Measurements from ENCODE around the gene HPD. TPM values are rescaled to one million over a fixed set of nuclear protein-coding genes. Genes with fewer than 3 reads are reported as not detected.
A peak's percentile ranks its signal among the peaks of the same experiment; 100 is the strongest.

Gene HPD
- total and polyA plus RNA-seq, 9 donors, result 0.04 to 0.15 (median 0.11) TPM; not detected in 4

DNA sequence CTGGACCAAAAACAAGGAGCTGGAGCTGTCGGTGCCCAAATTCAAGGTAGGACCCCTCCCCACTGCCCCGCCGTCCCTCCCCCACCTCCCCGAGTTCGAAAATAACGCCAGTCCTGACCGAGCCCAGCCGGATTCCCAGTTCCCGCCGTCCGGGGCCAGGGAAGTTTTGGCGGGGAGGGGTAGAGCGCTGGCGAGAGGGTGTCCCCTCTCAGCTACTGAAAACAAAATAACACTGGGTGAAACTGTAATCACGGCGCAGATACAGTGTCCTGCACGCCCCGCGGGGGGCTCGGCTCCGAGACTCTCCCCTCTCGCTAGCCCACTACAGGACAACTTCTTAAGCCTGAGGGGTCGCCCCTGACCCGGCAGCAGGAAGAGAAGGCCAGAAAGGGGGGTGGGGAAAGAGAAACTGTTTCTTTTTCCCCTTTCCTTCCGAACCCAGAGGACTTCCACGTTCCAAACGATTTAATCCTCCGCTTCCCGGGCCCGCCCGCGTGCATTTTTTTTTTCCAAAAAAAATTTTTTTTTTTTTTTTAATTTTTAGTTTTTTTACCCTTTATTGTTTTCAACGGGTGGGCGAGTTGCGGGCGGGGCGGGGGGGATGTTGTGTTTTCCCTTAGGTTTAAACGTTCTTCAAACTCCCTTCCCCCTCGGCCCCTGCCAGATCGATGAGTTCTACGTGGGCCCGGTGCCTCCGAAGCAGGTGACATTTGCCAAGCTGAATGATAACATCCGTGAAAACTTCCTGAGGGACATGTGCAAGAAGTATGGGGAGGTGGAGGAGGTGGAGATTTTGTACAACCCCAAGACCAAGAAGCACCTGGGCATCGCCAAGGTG is 53.3 kb downstream of the HPD start:
- Histone ChIP-seq H3K27ac (ENCODE audit: low read length) (peak overlapping the region; percentile 91), H3K4me3 (ENCODE audit: low read length) (peak overlapping the region; percentile 75), H3K27me3 (ENCODE audit: control insufficient read depth, insufficient read depth, low read length) (no peaks in the 10 kb centered on the region), H3K9me3 (replicated peaks; ENCODE audit: control insufficient read depth, low read depth, low read length) (no peaks in the 10 kb centered on the region), H3K36me3 (ENCODE audit: control insufficient read depth, insufficient read depth, low read length) (peaks cover 43% of the 10 kb centered on the region), H3K4me1 (ENCODE audit: control insufficient read depth, insufficient read depth, low read length) (peaks cover 32% of the 10 kb centered on the region)
- 0% methylated on average over 3 of the region's 45 CpGs for WGBS (ENCODE audit: insufficient coverage)
- DNase-seq, result peak; percentile 74

DNA sequence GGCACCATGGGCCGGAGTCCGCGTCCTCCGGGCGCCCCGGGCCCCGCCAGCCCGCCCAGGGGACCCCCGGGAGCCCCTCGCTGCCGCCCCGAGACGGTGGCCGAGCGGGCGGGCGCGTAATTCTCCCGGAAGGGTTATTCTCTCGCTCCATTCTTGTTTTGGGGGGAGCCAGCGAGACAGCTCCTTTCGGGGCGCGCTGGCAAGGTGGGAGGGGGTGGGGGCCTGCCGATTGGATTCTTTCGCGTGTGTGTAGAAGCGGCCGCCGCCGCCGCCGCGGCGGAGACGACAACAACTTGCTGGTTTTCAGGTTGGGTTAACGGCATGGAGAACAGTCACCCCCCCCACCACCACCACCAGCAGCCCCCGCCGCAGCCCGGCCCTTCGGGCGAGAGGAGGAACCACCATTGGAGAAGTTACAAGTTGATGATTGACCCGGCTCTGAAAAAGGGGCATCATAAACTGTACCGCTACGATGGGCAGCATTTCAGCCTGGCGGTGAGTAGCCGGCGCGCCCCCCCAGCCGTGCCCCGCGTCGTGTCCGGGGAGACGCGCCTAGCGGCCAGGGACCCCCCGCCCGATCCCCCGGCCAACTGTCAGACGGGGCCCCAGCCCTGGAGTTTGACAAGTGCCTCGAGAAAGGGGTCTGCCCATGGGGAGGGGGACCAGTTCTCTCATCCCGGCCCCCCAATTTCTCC is 54.1 kb downstream of the HPD start:
- peaks cover 35% of the 10 kb centered on the region for H3K4me1 ChIP-seq (ENCODE audit: control insufficient read depth, insufficient read depth, low read length)
- peaks cover 35% of the 10 kb centered on the region for H3K36me3 ChIP-seq (ENCODE audit: control insufficient read depth, insufficient read depth, low read length)
- WGBS (ENCODE audit: insufficient coverage), result 0% methylated on average over 31 of the region's 63 CpGs
- no peaks in the 10 kb centered on the region for H3K27me3 ChIP-seq (ENCODE audit: control insufficient read depth, insufficient read depth, low read length)
- H3K4me3 ChIP-seq (ENCODE audit: low read length), result peak overlapping the region; percentile 75
- peak overlapping the region; percentile 91 for H3K27ac ChIP-seq (ENCODE audit: low read length)
- peak; percentile 51 for DNase-seq
- H3K9me3 ChIP-seq (replicated peaks; ENCODE audit: control insufficient read depth, low read depth, low read length), result no peaks in the 10 kb centered on the region

DNA sequence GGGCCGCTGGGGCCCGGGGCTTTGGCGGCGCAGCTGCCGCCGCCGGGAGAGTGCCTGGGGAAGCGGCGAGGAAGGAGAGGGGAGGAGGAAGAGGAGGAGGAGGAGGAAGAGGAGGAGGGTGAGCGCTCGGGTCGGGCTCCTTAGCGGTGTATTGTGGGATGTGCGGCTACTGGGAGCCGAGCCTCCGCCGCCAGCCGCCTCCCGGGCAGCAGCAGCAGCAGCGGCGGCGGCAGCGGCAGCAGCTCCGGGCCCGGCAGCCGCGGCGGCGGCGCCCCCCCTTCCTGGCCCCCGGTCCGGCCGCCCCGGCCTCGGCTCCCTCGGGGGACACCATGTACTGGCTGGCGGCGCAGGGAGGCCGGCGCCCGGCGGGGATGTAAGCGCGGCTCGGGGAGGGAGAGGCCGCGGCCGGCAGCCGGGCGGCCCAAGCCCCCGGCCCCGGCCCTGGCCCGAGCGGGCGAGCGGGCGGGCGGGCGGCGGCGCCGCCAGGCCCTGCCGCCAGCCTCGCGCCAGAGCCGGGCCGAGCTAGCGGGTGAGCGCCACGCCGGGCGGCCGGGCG is 54.7 kb downstream of the HPD start, which contains the start of gene SETD1B:
TSS of gene SETD1B (plus strand) at position 149 of the 556 bp plus-strand sequence. CDS start 729 bp downstream, outside the sequence.
- WGBS (ENCODE audit: insufficient coverage), result under 1% methylated on average over 73 of the region's 74 CpGs
- H3K27ac ChIP-seq (ENCODE audit: low read length), result peak within 1 kb of the TSS; percentile 100
- H3K36me3 ChIP-seq (ENCODE audit: control insufficient read depth, insufficient read depth, low read length), result peaks cover 30% of the 10 kb centered on the region
- no peaks in the 10 kb centered on the region for H3K27me3 ChIP-seq (ENCODE audit: control insufficient read depth, insufficient read depth, low read length)
- peak; percentile 76 for DNase-seq
- H3K4me3 ChIP-seq (ENCODE audit: low read length), result peak within 1 kb of the TSS; percentile 79
- H3K4me1 ChIP-seq (ENCODE audit: control insufficient read depth, insufficient read depth, low read length), result peaks cover 40% of the 10 kb centered on the region
- H3K9me3 ChIP-seq (replicated peaks; ENCODE audit: control insufficient read depth, low read depth, low read length), result no peaks in the 10 kb centered on the region

DNA sequence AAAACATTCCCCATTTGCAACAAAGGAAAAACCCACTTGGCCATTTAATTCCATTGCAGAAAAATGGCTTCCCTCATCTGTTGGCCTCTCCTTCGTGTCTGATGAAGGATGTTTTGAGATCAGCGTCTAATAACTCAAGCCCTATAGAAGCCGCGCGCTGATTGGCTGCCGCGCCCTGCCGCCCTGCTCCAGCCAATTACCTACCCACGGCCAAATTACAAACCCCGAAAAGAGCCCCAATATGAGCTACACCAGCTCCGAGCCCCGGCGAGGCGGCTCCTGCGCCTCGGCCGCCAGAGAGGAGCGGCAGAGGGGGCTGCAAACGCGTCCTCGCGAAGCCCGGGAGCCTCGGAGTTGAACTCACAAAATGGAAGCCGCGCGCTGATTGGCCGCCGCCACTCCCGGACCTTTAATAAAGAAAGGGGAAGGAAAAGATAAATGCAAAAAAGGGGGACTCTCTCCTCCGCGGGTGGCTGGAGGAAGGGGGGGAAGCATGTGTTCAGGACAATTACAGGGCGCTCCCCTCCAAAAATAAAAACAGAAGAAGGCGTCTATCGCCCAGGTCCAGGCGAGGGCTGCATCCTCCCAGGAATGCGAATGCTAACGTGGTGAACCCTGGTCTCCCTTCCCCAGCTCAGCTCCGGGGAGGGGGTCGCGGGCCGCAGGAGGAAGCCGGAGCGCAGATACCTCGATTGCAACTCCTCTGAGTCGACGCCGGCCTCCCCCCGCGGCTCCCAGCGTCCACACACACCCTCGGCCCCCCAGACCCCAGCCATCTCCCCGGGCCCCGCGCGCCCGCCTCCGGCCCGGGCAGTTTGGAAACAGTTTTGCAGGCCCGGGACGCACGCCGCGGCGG is 55.6 kb downstream of the HPD start:
- Histone ChIP-seq H3K27ac (ENCODE audit: low read length) (peak overlapping the region; percentile 100), H3K4me3 (ENCODE audit: low read length) (peak overlapping the region; percentile 79), H3K36me3 (ENCODE audit: control insufficient read depth, insufficient read depth, low read length) (peaks cover 30% of the 10 kb centered on the region), H3K4me1 (ENCODE audit: control insufficient read depth, insufficient read depth, low read length) (peaks cover 49% of the 10 kb centered on the region), H3K27me3 (ENCODE audit: control insufficient read depth, insufficient read depth, low read length) (no peaks in the 10 kb centered on the region), H3K9me3 (replicated peaks; ENCODE audit: control insufficient read depth, low read depth, low read length) (no peaks in the 10 kb centered on the region)
- peak; percentile 98 for DNase-seq
- 0% methylated on average over 19 of the region's 65 CpGs for WGBS (ENCODE audit: insufficient coverage)

DNA sequence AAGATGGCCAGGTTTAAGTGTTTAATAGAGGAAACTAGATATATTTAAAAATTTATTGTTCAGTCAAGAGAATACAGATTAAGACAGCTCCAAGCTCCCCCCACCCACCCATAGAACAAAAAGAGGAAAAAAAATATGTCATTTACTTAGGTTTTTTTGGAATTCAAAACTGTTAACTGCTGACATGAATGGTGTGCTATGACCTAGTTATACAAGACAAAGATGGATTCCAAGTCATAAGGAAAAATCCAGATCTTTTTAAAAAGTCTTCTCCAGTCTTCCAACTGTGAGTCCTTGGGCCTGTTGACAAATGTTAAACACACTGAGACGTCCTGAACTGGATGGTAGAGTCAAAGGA is 56.2 kb downstream of the HPD start:
- peak overlapping the region; percentile 79 for H3K4me3 ChIP-seq (ENCODE audit: low read length)
- H3K27ac ChIP-seq (ENCODE audit: low read length), result peak overlapping the region; percentile 100
- H3K36me3 ChIP-seq (ENCODE audit: control insufficient read depth, insufficient read depth, low read length), result peaks cover 24% of the 10 kb centered on the region
- H3K4me1 ChIP-seq (ENCODE audit: control insufficient read depth, insufficient read depth, low read length), result peaks cover 52% of the 10 kb centered on the region
- no peak for DNase-seq
- H3K27me3 ChIP-seq (ENCODE audit: control insufficient read depth, insufficient read depth, low read length), result no peaks in the 10 kb centered on the region
- no CpG with 5 or more reads among the region's 1 CpG for WGBS (ENCODE audit: insufficient coverage)
- no peaks in the 10 kb centered on the region for H3K9me3 ChIP-seq (replicated peaks; ENCODE audit: control insufficient read depth, low read depth, low read length)

DNA sequence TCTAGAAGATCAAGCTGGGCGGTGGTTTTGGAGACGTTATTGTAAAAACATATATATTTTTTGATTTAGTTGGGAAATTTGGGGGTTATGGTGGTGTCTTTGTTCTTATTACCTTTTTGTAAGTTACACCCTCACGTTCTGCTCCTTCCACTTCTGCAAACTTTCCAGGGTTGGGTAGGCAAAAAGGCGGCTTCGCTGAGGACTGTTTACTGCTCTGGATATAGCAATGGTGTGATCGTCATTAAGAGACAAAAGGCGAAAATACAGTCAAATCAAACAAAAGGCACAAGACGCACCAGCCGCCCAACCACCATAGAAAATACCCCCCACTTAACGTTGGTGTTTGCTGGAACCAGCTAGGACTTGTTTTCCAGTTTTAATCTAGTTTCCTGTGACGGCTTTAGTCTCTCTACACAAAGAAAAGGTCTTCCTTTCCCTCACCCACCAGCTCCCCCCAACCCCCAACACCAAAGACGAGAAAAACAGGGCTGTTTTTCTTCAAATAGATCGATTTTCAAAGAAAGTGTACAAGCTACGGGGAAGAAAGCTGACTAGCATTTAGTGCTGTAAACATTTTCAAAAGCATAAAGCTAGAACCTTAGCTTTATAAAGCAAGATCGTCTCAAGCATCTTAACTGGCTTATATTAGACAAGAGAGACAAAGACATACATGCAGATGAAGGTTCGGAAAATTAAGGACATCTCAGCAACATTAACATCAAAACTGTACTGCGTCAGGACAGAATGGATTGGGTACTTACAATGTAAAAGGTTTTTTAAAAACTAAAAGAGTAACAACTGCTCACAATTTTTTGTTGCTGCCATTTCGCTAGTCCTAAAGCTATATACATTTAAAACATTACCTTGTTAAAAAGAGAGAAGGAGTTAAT is 56.8 kb downstream of the HPD start:
- 2% methylated on average over 5 of the region's 18 CpGs for WGBS (ENCODE audit: insufficient coverage)
- peaks cover 54% of the 10 kb centered on the region for H3K4me1 ChIP-seq (ENCODE audit: control insufficient read depth, insufficient read depth, low read length)
- peaks cover 20% of the 10 kb centered on the region for H3K36me3 ChIP-seq (ENCODE audit: control insufficient read depth, insufficient read depth, low read length)
- peak overlapping the region; percentile 100 for H3K27ac ChIP-seq (ENCODE audit: low read length)
- H3K27me3 ChIP-seq (ENCODE audit: control insufficient read depth, insufficient read depth, low read length), result no peaks in the 10 kb centered on the region
- H3K4me3 ChIP-seq (ENCODE audit: low read length), result peak overlapping the region; percentile 79
- no peaks in the 10 kb centered on the region for H3K9me3 ChIP-seq (replicated peaks; ENCODE audit: control insufficient read depth, low read depth, low read length)
- peak; percentile 44 for DNase-seq

DNA sequence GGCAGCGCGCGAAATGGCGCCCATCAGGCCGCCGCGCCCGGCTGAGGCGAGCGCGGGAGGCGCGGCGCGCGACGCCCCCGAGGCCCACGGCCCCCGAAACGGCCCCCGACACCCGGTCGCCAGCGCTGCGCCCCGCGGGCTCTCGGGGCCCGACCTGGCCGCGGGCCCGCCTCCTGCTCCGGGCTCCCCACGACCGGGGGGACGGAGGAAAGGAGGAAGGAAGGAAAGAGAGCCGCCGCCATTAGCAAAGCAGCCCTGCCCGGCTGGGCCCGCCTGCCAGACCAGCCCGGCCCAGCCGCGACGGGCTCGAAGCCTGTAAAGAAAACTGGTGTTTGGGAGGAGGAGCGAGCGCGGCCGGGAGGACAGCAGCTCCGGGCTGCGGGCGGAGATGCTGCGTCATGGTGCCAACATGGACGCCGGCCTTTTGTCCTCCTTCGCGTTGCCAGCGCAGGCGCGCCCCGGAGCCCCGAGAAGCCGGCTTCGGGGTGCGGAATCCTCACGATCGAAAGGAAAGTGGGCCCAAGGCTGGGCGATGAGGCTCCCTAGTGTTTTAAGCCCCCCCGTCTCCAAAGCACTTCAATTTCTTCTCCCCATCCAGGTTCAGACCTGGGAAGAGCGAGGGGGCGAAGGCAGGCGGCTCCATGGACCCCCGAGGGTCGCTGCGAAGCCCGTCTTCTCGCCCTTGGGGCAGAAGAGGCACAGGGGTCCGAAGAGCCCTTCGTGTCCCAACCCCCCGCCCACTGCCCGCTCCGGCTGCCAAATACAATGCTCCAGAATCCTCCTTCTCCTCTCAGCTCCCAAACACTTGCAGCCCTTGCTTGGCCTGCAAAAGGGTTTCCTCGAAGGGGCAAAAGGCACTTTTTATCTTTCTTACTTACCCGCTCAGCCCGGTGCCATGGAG is 57.7 kb downstream of the HPD start:
- Histone ChIP-seq H3K4me1 (ENCODE audit: control insufficient read depth, insufficient read depth, low read length) (peaks cover 54% of the 10 kb centered on the region), H3K9me3 (replicated peaks; ENCODE audit: control insufficient read depth, low read depth, low read length) (no peaks in the 10 kb centered on the region), H3K4me3 (ENCODE audit: low read length) (peak overlapping the region; percentile 79), H3K27me3 (ENCODE audit: control insufficient read depth, insufficient read depth, low read length) (no peaks in the 10 kb centered on the region), H3K27ac (ENCODE audit: low read length) (peak overlapping the region; percentile 100), H3K36me3 (ENCODE audit: control insufficient read depth, insufficient read depth, low read length) (peaks cover 17% of the 10 kb centered on the region)
- WGBS (ENCODE audit: insufficient coverage), result under 1% methylated on average over 76 of the region's 86 CpGs
- DNase-seq, result peak; percentile 89

DNA sequence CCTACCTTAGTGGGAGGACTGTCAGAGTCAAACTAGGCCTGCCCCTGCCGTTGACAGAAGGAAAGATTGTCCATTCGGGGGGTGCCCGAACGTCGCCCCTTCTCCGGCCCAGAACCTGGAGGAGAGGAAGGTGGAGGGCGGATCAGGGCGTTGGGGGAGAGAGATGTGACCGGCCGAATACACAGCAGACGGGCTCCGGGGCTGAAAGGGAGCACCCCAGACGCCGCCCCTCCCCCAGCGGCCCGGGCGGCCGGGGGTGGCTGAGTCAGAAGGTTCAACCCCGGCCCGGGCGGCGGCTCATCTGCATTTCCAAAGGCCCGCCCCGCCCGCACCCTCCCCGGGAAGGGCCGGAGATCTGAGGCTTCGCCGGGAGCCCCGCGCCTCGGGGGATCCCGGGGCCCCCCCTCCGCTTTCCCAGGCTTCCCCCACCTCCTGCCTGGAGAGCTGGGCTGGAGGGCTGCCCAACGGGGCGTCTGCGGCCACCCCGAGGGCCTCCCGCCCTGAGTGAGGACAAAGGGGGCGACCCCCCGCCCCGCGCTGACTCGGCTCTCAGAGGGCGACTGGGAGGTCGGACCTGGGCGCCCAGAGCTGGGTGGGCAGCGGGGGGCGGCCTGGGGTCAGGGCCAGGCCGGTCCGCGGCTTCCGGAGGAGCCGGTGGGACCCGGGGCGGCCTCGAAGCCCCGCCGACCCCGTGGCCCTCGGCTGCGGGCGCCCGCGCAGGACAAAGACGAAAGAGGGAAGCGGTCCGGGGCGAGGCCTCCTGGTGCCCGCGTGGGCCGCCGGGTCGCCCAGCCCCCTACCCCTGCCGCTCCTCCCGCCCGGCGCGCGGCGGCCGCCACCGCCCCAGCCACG is 58.6 kb downstream of the HPD start:
- peak; percentile 91 for DNase-seq
- H3K4me1 ChIP-seq (ENCODE audit: control insufficient read depth, insufficient read depth, low read length), result peaks cover 58% of the 10 kb centered on the region
- WGBS (ENCODE audit: insufficient coverage), result under 1% methylated on average over 80 of the region's 84 CpGs
- H3K4me3 ChIP-seq (ENCODE audit: low read length), result peak overlapping the region; percentile 62
- H3K9me3 ChIP-seq (replicated peaks; ENCODE audit: control insufficient read depth, low read depth, low read length), result no peaks in the 10 kb centered on the region
- H3K36me3 ChIP-seq (ENCODE audit: control insufficient read depth, insufficient read depth, low read length), result peaks cover 24% of the 10 kb centered on the region
- H3K27me3 ChIP-seq (ENCODE audit: control insufficient read depth, insufficient read depth, low read length), result no peaks in the 10 kb centered on the region
- peak overlapping the region; percentile 100 for H3K27ac ChIP-seq (ENCODE audit: low read length)

Data from muscle of leg (tissue), 11 donors.